IPS DF 6.9 (cell line): ENCODE results near the gene MGAT4C.

Source experiments
- DNase-seq: peaks from one replicate; pipeline ENCODE4 v3.0.0-alpha.2; 2013; ENCODE audit warnings: low read depth, low spot score
- H3K27ac ChIP-seq: one replicate; pipeline ENCODE4 v1.5.1; 2013; ENCODE audit warnings: low read length, control low read depth
- H3K27me3 ChIP-seq: 2 replicates; pipeline ENCODE4 v1.6.1; 2013; ENCODE audit warnings: mild to moderate bottlenecking, low read length; ENCODE audit not compliant: control insufficient read depth, insufficient read depth
- H3K36me3 ChIP-seq: 2 replicates; pipeline ENCODE4 v1.6.1; 2013; ENCODE audit warnings: low read length; ENCODE audit not compliant: control insufficient read depth, insufficient read depth
- H3K4me1 ChIP-seq: 2 replicates; pipeline ENCODE4 v1.6.1; 2013; ENCODE audit warnings: low read length; ENCODE audit not compliant: control insufficient read depth, insufficient read depth
- H3K4me3 ChIP-seq: 2 replicates; pipeline ENCODE4 v1.5.1; 2013; ENCODE audit warnings: mild to moderate bottlenecking, low read length
- H3K9me3 ChIP-seq: 2 replicates; pipeline ENCODE4 v1.6.1; 2013; ENCODE audit warnings: low read length, inconsistent platforms; ENCODE audit not compliant: control insufficient read depth, insufficient read depth
- WGBS: extraction: QIAGEN DNeasy Blood & Tissue Kit; methylation state at CpG from one replicate; pipeline ENCODE4 v1.1.7; 2013; ENCODE audit warnings: mixed read lengths, missing lambda C conversion rate; ENCODE audit not compliant: insufficient read length, insufficient coverage; 5-methylcytosine and 5-hydroxymethylcytosine counted together

The MGAT4C gene

GRCh38 chr12:85996280-85996679 lies 259.9 kb downstream of the MGAT4C start:
- no peak for DNase-seq
- peaks cover 5% of the 10 kb centered on the region for H3K9me3 ChIP-seq
- WGBS, result no CpG with 5 or more reads among the region's 3 CpGs

GRCh38 chr12:85993746-85994145 lies 262.4 kb downstream of the MGAT4C start:
- WGBS, result no CpG with 5 or more reads among the region's 4 CpGs
- Histone ChIP-seq H3K9me3 (peaks cover 5% of the 10 kb centered on the region), H3K4me1 (no peaks in the 10 kb centered on the region), H3K4me3 (no peak overlapping the region), H3K36me3 (no peaks in the 10 kb centered on the region; the same call in 1 of the 2 replicates), H3K27ac (no peak overlapping the region), H3K27me3 (no peaks in the 10 kb centered on the region)
- DNase-seq, result no peak

More at GRCh38 chr12:85996280-85996679, 259.9 kb downstream of the MGAT4C start:
- Histone ChIP-seq H3K36me3 (no peaks in the 10 kb centered on the region; the same call in 1 of the 2 replicates), H3K4me3 (no peak overlapping the region), H3K27ac (no peak overlapping the region), H3K27me3 (no peaks in the 10 kb centered on the region), H3K4me1 (no peaks in the 10 kb centered on the region)

GRCh38 chr12:85985996-85986395 lies 270.2 kb downstream of the MGAT4C start:
- Histone ChIP-seq H3K9me3 (no peaks in the 10 kb centered on the region), H3K4me3 (no peak overlapping the region), H3K36me3 (no peaks in the 10 kb centered on the region), H3K4me1 (no peaks in the 10 kb centered on the region), H3K27ac (no peak overlapping the region), H3K27me3 (no peaks in the 10 kb centered on the region)
- DNase-seq, result no peak

GRCh38 chr12:85983601-85984000 lies 272.6 kb downstream of the MGAT4C start:
- H3K4me1 ChIP-seq, result no peaks in the 10 kb centered on the region
- no peak overlapping the region for H3K27ac ChIP-seq
- H3K27me3 ChIP-seq, result no peaks in the 10 kb centered on the region
- no peak overlapping the region for H3K4me3 ChIP-seq
- no peak for DNase-seq
- no peaks in the 10 kb centered on the region for H3K36me3 ChIP-seq
- WGBS, result no CpG with 5 or more reads among the region's 5 CpGs
- H3K9me3 ChIP-seq, result no peaks in the 10 kb centered on the region

- Histone ChIP-seq H3K36me3 (no peaks in the 10 kb centered on the region), H3K27ac (no peak overlapping the region), H3K4me3 (no peak overlapping the region), H3K4me1 (no peaks in the 10 kb centered on the region), H3K27me3 (no peaks in the 10 kb centered on the region), H3K9me3 (no peaks in the 10 kb centered on the region)
- no CpG with 5 or more reads among the region's 4 CpGs for WGBS
- no peak for DNase-seq
Measured at GRCh38 chr12:85979641-85980040, 276.6 kb downstream of the MGAT4C start.

- H3K4me3 ChIP-seq, result no peak overlapping the region
- no CpG with 5 or more reads among the region's 1 CpG for WGBS
- no peaks in the 10 kb centered on the region for H3K27me3 ChIP-seq
- no peak overlapping the region for H3K27ac ChIP-seq
- H3K9me3 ChIP-seq, result no peaks in the 10 kb centered on the region
- no peak for DNase-seq
- no peaks in the 10 kb centered on the region for H3K36me3 ChIP-seq
- no peaks in the 10 kb centered on the region; the same call in 1 of the 2 replicates for H3K4me1 ChIP-seq
Measured at GRCh38 chr12:85975716-85976115, 280.5 kb downstream of the MGAT4C start.

GRCh38 chr12:85971800-85972199 lies 284.4 kb downstream of the MGAT4C start:
- Histone ChIP-seq H3K4me1 (no peaks in the 10 kb centered on the region; the same call in 1 of the 2 replicates), H3K9me3 (no peaks in the 10 kb centered on the region), H3K27me3 (no peaks in the 10 kb centered on the region), H3K27ac (no peak overlapping the region), H3K36me3 (no peaks in the 10 kb centered on the region), H3K4me3 (no peak overlapping the region)
- no peak for DNase-seq

GRCh38 chr12:85968606-85969005 lies 287.6 kb downstream of the MGAT4C start:
- H3K9me3 ChIP-seq, result no peaks in the 10 kb centered on the region
- DNase-seq, result no peak
- no peak overlapping the region for H3K4me3 ChIP-seq
- H3K27ac ChIP-seq, result no peak overlapping the region
- no peaks in the 10 kb centered on the region; the same call in 1 of the 2 replicates for H3K4me1 ChIP-seq
- no CpG with 5 or more reads among the region's 1 CpG for WGBS
- no peaks in the 10 kb centered on the region for H3K27me3 ChIP-seq
- no peaks in the 10 kb centered on the region for H3K36me3 ChIP-seq

GRCh38 chr12:85963326-85963725 lies 292.9 kb downstream of the MGAT4C start:
- no peak overlapping the region for H3K27ac ChIP-seq

GRCh38 chr12:85956081-85956480 lies 300.1 kb downstream of the MGAT4C start:
- DNase-seq, result no peak
- no peak overlapping the region for H3K4me3 ChIP-seq
- H3K36me3 ChIP-seq, result no peaks in the 10 kb centered on the region
- H3K9me3 ChIP-seq, result no peaks in the 10 kb centered on the region
- no peak overlapping the region for H3K27ac ChIP-seq
- H3K4me1 ChIP-seq, result peaks cover 2% of the 10 kb centered on the region; the same call in 1 of the 2 replicates
- no CpG with 5 or more reads among the region's 2 CpGs for WGBS
- H3K27me3 ChIP-seq, result no peaks in the 10 kb centered on the region

More at GRCh38 chr12:85963326-85963725, 292.9 kb downstream of the MGAT4C start:
- H3K27me3 ChIP-seq, result no peaks in the 10 kb centered on the region
- H3K36me3 ChIP-seq, result no peaks in the 10 kb centered on the region
- H3K9me3 ChIP-seq, result no peaks in the 10 kb centered on the region
- no peak overlapping the region for H3K4me3 ChIP-seq
- H3K4me1 ChIP-seq, result no peaks in the 10 kb centered on the region
- DNase-seq, result no peak

- Histone ChIP-seq H3K4me3 (no peak overlapping the region), H3K36me3 (no peaks in the 10 kb centered on the region), H3K9me3 (no peaks in the 10 kb centered on the region), H3K27me3 (no peaks in the 10 kb centered on the region), H3K27ac (no peak overlapping the region), H3K4me1 (peaks cover 2% of the 10 kb centered on the region; the same call in 1 of the 2 replicates)
- no peak for DNase-seq
- no CpG with 5 or more reads among the region's 1 CpG for WGBS
Measured at GRCh38 chr12:85955127-85955526, 301.1 kb downstream of the MGAT4C start.
